ENCODE measurements around the gene PIGL.
"Not testable (repeated sequence)": the region's sequence is repeated elsewhere in the genome, so short reads cannot be mapped to it uniquely, and the experiment has no call there.

PIGL gene

DNA sequence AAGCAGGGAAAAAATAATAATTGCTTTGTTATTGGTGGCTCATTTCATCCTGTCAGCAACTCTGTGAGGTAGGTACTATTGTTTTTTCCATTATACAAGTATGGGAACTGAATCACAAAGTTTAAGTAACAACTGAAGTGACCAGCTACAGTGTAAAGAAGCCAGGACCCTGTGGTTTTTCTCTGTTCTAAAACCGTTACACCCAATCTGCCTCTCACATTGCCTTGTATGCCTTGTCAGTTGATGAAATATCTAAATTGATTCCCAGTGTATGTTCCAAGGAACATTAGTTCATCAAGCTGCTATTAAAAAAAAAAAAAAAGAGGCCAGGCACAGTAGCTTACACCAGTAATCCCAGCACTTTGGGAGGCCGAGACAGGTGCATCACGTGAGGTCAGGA, 5.4 kb downstream of the PIGL start:
- DNase-seq, result no peak

DNA sequence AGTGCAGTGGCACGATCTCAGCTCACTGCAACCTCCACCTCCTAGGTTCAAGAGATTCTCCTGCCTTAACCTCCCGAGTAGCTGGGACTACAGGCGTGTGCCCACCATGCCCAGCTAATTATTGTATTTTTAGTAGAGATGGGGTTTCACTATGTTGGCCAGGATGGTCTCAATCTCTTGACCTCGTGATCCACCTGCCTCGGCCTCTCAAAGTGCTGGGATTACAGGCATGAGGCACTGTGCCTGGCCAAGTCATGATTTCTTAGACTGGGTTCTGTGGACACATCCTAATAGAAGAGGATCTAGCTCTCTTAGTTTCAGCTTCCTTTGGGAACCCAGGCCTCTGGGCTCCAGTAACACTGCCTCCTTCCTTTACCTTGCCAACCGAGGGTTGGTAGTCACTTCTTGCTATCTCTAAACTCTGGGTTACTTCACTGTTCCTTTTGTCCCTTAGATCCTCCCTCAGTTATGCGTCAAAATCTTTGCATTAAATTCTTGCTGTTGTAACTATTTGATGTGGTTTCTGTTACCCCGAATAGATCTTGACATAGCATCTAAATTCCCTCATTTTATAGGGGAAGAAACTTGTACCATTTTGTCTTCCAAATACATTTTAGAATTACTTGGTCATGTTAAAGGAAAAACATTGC, 13.0 kb downstream of the PIGL start:
- DNase-seq, result not testable (repeated sequence)

DNA sequence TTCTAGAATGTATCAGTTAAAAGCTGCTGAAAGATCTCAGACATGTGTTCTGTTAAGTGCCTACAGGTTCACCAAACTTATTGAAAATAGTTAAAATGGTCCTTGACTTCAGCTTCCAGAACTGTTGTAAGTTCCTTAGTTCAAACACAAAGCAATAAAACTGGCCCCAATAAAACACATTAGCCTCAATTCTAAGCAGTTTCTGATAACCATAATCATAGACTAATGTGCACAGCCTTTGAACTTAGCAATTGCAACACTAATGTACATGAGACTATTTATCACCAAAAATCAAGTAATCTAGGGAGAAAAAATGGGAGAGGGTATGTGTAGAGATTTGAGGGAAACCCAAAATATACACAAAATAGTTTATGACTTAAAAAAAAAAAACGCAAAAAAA, 15.4 kb downstream of the PIGL start:
- DNase-seq, result no peak

DNA sequence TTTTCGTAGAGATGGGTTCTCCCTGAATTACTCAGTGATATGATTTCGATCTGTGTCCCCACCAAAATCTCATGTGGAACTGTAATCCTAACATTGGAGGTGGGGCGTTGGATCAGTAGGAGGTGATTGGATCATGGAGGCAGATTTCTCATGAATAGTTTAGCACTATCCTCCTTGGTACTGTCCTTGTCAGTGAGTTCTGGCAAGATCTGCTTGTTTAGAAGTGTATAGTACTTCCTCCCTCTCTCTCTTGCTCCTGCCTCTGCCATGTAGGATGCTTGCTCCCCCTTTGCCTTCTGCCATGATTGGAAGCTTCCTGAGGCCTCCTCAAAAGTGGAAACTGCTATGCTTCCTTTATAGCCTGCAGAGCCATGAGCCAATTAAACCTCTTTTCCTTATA, 22.9 kb downstream of the PIGL start:
- no peak for DNase-seq

DNA sequence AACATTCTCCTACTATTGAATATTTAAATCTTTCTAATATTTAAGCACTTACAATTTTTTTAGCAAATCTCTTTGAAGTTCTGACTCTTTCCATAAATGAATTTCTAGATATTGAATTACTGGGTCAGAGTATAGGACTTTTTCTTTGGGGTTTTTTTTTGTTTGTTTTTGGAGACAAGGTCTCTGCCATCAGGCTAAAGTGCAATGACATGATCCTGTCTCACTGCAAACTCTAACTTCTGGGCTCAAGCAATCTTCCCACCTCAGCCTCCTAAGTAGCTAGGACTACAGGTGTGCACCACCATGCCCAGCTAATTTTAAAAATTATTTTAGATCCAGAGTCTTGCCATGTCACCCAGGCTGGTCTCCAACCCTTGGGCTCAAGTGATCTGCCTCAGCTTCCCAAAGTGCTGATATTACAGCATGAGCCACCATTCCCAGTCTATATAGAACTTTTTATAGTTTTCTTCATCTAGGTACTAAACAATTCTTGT, 24.9 kb downstream of the PIGL start:
- no peak for DNase-seq

DNA sequence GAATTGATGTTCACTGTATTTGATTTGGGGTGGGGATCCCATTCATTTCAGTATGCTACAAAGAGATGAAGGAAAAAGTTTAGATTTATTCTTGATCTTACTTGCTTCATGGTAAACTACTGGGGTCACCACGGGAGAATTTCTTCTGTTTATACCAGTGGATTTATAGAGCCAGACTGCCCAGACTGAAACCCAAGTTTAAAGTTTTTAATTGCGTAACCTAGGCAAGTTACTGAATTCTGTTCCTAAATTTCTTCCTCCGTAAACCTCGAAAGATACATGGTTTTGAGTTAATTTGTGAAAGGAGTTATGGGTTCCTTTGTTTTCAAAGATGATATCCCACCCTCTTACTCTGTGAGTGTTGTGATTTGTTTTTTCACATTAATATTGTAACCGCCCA, 26.4 kb downstream of the PIGL start:
- DNase-seq, result no peak

DNA sequence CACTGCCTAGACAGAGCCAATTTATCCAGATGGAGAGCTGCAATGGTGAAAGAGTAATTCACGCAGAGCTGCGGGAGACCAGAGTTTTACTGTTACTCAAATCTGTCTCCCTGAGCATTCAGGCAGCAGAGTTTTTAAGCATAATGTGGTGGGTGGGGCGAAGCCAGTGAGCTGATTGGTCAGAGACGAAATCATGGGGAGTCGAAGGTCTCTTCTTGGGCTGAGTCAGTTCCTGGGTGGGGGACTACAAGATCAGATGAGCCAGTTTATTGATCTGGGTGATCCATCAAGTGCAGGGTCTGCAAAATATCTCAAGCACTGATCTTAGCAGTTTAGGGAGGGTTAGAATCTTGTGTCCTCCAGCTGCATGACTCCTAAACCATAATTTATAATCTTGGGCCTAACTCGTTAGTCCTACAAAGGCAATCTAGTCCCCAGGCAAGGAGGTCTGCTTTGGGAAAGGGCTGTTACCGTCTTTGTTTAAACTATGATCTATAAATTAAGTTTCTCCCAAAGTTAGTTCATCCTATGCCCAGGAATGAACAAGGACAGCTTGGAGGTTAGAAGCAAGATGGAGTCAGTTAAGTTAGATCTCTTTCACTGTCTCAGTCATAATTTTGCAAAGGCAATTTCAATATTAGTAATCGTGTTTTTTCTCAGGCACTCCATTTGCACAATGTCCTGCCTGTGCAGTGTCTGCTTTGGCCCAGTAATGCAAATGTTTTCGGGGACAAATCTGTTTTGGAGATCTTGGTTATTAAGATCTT, 27.0 kb downstream of the PIGL start:
- no peak for DNase-seq

DNA sequence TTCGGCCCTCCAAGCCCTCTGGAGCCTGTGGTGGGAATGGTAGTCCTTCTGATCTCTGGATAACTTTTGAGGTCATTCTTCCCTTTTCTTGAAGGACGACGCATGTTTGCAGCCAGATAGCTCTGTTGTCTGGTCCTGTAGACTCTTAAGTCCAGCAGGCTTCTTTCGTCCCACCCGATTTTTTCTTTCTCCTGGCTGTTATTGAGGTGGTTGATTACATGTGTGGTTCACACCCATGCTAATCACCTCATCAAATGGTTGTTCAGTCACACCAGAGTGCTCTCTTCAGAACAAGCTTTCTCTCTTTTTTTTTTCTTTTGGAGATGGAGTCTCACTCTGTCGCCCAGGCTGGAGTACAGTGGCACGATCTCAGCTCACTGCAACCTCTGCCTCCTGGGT, 30.6 kb downstream of the PIGL start:
- DNase-seq, result no peak

DNA sequence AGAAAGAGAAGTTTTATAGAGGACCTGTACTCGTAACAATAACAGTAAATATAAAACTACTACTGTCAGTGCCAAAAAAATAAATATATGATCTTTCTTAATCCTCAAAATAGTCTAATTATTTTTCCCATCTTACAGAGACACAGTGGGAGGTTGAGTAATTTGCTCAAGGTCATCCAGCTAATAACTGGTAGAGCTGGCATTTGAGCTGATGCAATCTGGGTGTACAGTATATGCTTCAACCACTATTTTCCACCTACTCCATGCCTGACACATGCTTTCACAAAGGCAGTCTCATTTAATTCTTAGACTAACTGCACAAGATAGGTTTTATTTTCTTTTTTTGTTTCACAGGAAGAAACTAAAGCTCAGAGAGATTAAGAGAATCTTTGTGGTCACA, 33.6 kb downstream of the PIGL start:
- DNase-seq, result no peak

DNA sequence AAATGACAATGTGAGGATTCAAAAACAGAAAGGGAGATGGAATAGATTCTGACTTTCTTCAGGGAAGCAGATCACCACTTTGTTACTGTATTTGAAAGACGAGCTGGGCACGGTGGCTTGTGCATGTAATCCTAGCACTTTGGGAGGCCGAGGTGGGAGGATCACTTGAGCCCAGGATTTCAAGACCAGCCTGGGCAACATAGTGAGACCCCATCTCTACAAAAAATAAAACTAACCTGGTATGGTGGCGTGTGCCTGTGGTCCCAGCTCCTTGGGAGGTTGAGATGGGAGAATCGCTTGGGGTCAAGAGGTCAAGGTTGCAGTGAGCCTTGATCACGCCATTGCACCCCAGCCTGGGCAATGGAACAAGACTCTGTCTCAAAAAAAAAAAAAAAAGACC, 34.0 kb downstream of the PIGL start:
- DNase-seq, result no peak

DNA sequence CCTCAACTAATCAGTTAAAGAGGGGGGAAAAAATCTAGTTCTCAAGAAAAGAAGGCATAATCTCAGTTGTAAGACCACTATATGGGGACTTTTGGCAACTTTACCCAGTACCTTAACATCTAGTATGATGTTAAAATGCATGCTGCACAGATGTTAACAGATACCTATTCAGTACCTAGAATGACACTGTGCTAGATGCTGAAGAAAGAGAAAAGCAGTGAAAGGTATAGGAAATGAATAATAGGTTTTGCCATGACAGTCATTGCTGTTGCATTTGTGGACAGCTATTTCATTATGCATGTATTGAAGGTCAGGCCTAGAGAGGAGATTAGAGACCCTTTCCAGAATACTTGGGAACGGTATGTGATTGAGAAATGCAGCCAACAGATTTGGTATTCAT, 34.5 kb downstream of the PIGL start:
- DNase-seq, result no peak

DNA sequence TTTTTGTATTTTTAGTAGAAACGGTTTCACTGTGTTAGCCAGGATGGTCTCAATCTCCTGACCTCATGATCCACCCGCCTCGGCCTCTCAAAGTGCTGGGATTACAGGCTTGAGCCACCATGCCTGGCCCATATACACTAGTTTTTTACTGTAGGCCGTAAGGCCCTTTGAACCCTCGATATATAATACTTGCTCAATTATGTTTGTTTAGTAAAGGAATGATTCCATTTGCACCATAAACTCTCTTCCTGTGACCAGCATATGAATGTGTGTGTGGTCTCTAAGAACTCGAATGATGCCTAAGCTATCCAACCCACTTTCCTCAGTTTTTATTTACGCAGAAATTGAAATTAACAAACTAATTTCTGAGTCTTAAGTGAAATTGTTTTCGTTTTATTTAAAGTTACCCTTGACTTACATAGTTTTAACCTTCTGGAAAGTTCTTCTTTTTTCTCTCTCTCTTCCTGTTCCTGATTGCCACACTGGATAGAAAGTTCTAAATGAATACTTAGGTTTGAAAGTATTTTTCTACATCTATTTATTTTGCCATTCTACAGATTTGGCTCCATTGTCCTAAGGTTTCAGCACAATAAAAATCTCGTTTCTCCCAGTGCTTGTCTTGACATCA, 37.9 kb downstream of the PIGL start:
- no peak for DNase-seq

DNA sequence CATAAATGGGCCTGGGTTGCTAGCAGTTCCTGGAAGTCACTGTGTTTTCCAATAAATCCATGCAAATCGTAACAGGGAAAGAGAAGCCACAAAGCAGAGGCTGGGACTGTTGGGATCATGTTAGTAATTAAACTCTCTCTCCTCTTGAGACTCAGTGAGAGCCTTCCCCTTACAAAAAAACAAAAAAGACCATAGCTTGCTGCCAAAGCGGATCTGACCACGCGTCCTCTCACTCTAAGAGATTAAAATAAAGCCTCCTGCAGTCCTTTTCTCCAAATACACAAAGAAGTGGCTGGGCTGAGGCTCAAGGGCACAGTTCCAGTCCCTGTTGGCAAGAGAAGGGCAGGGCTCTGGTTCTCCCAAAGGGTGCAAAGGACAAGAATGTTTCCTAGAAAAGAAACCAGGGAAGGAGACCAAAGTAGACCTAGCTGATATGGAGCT, 38.5 kb downstream of the PIGL start:
- DNase-seq, result peak in 1 of 2 experiments; percentile 20

DNA sequence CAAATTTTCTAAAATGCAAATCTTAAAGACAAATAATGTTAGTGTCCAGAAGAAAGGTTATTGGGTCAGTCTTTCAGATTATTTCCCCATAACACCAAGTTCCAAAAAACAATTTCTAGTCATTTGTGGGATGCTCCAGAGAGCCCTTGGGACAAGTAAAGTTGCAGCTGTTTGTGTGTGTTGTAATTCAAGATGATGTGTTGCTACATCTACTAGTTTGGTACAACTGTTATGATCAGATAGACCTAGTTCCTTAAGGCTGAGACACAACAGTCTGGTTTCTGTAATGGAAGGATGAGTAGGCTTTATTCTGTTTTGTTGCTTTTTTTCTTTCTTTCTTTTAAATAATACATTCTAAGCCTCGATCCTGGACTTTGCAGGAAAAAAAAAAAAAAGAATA, 41.9 kb downstream of the PIGL start:
- no peak for DNase-seq

DNA sequence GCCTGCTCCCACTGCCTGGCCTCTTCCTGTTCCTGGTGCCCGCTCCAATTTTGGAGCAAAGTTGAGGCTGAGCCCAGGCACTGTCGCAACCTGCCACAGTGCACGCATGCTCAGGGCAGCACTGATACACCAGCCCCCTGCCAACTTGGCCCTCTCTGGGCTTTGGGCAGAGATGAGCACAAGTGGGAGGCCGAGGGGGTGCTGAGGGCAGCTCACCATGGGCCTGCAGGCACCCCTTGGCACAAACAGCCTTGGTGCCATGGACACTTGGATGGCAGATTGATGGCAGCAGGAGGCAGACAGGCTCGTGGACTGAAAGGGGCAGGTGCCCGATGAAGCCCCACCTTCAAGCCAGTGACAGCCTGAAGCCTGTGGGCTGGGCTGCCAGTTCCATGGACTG, 42.9 kb downstream of the PIGL start:
- DNase-seq, result no peak

DNA sequence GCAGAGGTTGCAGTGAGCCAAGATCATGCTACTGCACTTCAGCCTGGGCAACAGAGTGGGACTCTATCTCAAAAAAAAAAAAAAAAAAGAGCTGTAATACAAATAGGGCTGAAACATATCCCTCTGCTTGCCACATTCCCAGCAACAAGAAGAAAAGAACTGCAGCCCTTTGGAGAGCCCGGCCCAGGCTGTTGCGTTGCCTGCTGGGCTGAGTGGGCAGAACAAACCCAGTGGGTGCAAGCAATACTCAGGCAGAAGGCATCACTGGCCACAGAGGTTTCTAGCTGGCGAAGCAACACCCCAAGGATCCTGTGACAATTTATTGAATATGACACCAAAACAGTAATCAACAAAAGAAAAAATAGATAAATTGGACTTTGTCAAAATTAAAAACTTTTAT, 44.0 kb downstream of the PIGL start:
- no peak for DNase-seq

DNA sequence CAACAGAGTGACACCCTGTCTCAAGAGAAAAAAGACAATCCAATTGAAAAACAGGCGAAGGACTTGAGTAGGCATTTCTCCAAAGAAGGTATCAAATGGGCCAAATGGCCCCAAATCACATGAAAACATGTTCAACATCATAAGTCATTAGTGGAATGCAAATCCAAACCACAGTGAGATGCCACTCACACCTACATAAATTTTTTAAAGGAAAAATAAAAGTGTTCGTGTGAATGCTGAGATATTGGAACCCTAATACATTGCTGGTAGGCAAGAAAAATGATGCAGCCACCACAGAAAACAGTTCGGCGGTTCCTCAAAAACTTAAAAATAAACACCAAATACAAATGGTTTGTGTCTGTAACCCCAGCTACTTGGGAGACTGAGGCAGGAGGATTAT, 45.2 kb downstream of the PIGL start:
- DNase-seq, result no peak

DNA sequence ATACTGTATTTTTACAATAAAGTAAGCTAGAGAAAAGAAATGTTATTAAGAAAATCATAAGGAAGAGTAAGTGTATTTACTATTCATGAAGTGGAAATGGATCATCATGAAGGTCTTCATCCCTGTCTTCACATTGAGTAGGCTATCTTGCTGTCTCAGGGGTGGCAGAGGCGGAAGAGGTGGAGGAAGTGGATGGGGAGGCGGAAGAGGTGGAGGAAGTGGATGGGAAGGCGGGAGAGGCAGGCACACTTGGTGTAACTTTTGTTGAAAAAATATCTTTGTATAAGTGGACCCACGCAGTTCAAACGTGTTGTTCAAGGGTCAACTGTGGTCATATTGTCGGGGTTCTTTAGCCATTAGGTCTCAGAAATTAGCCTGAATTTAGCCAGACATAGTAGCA, 50.2 kb downstream of the PIGL start:
- no peak for DNase-seq

DNA sequence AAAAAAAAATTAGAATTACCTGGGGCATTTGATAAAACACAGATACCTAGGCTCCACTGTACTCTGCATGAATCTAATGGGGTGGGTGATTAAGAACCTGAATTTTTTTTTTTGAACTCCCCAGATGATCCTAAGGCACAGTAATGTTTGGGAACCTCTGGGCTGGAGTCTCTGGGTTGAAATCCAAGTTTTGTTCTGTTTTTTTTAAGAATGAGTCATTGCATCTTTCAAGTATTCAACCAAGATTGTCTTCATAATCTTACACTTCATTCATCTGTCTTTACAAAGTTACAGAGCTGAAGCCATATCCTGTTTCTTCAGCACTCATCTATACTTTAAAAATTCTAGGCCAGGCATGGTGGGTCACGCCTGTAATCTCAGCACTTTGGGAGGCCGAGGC, 52.6 kb downstream of the PIGL start:
- DNase-seq, result no peak

DNA sequence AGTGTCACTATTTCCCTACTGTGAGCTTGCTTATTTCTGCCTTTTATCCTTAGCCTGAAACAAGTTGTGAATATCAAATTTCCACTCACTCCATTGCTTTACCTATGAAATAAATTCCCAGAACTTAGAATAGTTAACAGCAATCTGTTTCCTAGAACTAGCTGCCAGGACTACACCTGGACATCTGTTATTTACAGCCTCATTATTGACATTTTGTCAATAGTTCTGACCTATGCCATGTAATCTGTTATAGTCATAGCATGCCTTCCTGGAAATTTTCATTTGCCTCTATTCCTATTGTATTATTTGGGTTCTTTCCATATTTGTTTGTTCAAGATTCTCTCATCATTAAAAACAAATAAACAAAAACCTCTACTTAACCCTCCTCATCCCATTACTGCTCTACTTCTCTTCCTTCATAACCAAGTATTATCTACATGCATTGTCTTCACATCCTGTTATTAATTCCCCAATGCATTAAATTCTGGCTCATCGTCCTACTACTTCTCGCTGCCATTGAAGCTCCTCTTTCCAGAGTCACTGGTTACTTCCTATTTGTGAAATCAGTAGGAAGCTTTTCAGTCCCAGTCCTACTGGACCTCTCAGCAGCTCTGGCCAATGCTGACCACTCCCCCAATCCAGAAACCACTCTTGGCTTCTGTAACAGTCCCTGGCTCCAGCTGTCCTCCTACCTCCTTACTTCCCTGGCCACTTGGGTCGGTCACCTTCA, 55.3 kb downstream of the PIGL start:
- no peak for DNase-seq

DNA sequence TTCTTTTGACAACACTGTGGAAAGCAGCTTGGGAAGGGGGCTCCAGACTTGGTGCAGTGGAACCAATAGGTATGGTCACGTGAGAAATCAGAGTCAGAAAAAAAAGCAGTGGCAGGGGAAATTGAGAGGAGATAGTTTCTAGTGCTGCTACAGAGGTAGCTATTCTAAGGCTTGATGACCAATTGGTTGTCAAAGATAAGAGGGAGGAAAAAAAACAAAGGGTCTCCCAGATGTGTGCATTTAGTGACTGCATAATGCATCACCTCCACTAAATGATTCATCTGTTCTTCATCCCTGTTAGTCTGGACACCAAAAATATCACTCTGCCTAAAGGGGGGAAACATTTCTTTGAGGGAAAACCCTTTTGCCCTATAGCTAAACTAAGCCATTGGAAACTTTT, 56.5 kb downstream of the PIGL start:
- no peak for DNase-seq

DNA sequence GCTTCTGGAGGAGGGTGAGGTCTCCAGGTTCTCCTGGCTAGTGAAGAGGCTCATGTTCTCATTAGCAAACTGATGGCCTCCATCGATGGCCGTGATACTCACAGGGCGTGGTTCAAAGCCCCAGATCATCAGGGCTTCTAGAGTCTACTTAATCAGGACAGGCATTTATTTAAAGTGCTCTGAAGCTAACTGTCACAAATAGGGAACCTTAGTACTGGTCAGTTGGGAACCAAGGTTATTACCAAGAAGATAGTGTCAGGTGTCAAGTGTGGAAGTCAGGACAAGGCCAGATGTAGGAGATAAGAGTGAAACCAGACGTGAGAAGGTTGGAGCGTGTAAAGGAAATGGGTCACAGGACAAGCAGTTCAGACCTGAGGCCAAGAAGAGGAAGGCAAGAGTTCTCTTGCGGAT, 56.9 kb downstream of the PIGL start:
- no peak for DNase-seq

DNA sequence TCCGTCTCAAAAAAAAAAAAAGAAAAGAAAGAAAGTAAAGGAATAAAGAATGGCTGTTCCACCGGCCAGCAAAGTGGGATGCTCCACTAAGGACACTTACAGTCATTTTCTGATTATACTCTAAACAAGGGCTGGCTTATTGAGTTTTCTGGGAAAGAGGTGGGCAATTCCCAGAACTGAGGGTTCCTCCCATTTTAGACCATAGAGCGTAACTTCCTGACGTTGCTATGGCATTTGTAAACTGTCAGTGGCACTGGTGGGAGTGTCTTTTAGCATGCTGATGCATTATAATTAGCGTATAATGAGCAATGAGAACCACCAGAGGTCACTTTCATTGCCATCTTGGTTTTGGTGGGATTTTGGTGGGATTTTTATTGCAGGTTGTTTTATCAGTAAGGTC, 58.0 kb downstream of the PIGL start:
- DNase-seq, result no peak

DNA sequence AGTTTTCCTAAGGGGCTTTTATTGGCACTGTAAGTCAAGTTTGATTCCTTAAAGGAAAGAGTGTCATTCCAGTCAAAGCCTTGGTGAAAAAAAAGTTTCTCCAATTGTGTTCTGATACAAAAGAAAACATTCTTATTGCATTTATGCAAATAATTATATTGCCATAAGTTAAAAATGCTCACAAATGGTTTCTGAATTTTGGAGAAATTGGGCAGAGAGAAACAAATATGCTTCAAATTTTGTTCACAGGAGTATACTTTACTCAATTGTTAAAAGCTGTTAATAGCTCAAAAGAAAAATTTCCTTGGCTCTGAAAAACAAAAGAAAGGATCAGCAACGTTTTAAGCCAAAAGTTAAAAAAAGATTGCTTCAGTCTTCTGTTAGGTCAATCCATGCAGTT, 60.2 kb downstream of the PIGL start:
- no peak for DNase-seq
